LNCAP (cell line): ENCODE results near the gene IPO13.

Source experiments
- CTCF ChIP-seq: fragments of 450-650 bp; IDR thresholded peaks from 2 replicates; pipeline ENCODE4 v1.5.1; 2017; ENCODE audit warnings: mild to moderate bottlenecking

The IPO13 gene

DNA sequence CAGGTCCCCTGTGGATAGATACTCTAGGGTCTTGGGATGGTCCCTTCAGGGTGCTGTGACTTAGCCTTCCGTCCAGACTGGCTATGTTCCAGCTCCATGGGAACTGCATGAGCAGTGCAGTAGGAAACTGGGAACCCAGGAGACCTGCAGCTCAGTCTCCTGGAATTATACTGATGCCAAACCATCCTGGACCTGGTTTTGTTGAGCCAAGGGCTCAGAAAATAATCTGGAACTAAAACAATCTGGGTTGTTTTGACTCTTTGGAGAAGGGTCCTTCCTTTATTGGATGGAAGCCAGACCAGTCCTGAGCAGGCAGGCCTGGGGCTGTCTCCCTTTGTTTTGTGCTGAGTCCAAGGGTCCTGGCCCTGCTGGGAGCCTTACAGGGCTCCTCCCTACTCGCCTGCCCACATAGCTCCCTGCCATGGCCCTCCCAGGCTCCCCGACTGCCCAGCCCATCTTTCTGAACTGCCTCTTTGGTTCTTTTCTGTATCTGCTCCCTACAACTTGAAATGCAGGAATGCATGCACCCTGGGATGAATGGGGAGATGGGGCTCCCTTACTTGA, 1.2 kb downstream of the IPO13 start:
- no peak for TF ChIP-seq CTCF

DNA sequence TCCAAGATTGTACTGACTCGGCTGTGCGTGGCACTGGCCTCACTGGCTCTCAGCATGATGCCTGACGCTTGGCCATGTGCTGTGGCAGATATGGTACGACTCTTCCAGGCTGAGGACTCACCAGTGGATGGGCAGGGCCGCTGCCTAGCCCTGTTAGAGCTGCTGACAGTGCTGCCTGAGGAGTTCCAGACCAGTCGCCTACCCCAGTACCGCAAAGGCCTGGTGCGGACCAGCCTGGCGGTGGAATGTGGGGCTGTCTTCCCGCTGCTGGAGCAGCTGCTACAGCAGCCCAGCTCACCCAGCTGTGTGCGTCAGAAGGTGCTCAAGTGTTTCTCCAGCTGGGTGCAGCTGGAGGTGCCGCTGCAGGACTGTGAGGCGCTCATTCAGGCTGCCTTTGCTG, 2.9 kb downstream of the IPO13 start:
- no peak for TF ChIP-seq CTCF

DNA sequence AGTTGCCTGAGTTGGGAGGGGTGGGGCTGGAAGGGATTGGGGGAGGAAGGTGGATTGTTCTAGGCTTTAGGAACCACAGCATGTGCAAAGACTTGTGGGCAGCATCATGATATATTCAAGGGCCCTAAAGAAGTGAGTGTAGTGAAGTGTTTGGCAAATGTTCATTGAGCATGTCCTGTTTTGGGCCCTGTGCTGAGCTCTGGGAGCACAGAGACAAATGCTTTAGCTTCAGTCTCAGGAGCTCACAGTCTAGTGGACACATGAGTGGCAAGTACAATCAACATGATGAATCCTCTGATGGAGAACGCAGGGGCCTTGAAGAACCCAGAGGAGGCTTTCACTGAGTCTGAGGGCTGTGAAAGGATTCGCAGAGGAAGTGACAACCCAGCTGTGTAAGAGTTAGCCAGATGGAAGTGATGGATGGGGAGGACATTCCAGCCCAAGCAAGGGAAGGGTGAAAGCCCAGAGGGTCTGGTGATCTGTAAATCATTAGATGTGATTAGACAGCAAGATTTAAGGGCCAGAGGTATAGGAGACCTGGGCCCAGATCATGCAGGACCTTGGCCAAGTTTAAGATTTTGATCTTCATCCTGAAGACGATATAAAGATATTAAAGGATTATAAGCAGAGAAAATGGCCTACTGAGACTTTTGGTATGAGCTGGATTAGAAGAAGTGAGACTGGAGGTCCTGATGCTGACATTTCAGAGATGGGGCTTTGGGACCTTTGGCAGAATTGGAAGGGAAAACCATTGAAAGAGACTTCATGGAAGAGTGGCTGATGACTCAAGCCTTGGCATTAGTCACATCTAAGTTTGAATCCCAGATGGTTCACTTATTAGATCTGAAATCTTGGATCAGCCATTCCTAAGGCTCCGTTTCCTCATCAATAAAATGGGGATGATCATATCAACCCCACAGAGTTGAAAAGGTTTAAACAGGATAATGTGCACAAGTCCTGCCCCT, 4.6 kb downstream of the IPO13 start:
- TF ChIP-seq CTCF: no peak

DNA sequence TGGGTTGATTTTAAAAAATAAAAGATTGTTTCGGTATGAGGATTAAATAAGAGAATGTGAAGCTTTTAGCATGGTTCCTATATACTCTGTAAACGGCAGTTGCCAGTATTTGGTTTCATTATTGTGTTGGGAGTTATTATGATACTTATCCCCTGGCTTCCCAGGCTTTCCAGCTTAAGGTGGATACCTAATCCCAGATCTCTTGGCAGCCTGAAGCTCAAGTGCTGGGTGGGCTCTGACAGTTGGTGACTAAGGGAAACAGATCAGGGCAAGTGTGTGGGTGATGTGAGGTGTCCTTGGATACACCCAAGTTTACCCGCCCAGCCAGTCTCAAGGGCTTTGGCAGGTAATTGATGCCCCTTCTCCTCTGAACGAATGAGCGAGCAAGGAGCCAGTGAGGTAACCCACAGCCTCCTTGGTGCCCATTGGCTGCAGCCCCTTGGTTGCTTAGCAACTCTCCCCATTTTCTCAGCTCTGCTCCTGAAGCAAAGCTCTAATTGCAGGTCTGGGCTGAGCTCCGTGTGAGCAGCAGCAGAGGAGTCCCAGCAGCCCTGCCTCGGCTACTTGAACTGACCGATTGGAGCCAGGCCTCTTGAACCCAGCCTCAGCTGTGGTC, 6.1 kb downstream of the IPO13 start:
- TF ChIP-seq CTCF: no peak

- TF ChIP-seq CTCF: no peak
Observed at GRCh38 chr1:43953361-43953760, 6.6 kb downstream of the IPO13 start.

GRCh38 chr1:43954036-43954435, 7.3 kb downstream of the IPO13 start:
- no peak for TF ChIP-seq CTCF

GRCh38 chr1:43956234-43956633, 9.5 kb downstream of the IPO13 start:
- no peak for TF ChIP-seq CTCF
